Transverse colon (tissue), 3 donors: ENCODE measurements around the gene METTL1.

Source experiments
- EP300 ChIP-seq: sonication (generic); formaldehyde crosslinking; IDR thresholded peaks from one replicate; pipeline ENCODE4 v1.6.1; 2017; ENCODE audit warnings: antibody characterized with exemption, low read depth
- POLR2A ChIP-seq: fragments of 450-650 bp; IDR thresholded peaks from one replicate; pipeline ENCODE4 v1.6.1; 2016; ENCODE audit warnings: antibody characterized with exemption, mild to moderate bottlenecking, moderate library complexity
- TF ChIP-seq, protein P1 (sequence below), 5 experiments: fragments of 200-600 bp in 3 of 5; fragments of 450-650 bp in 2 of 5; sonication (generic) in 3 of 5; IDR thresholded peaks; 1 replicate in 2 of 5; 2 replicates in 3 of 5; pipeline ENCODE4 v1.5.1; 2016 to 2017; ENCODE audit warnings: antibody characterized with exemption in 5 of 5, inconsistent platforms in 3 of 5, mild to moderate bottlenecking in 2 of 5, moderate library complexity in 1 of 5

DNA sequence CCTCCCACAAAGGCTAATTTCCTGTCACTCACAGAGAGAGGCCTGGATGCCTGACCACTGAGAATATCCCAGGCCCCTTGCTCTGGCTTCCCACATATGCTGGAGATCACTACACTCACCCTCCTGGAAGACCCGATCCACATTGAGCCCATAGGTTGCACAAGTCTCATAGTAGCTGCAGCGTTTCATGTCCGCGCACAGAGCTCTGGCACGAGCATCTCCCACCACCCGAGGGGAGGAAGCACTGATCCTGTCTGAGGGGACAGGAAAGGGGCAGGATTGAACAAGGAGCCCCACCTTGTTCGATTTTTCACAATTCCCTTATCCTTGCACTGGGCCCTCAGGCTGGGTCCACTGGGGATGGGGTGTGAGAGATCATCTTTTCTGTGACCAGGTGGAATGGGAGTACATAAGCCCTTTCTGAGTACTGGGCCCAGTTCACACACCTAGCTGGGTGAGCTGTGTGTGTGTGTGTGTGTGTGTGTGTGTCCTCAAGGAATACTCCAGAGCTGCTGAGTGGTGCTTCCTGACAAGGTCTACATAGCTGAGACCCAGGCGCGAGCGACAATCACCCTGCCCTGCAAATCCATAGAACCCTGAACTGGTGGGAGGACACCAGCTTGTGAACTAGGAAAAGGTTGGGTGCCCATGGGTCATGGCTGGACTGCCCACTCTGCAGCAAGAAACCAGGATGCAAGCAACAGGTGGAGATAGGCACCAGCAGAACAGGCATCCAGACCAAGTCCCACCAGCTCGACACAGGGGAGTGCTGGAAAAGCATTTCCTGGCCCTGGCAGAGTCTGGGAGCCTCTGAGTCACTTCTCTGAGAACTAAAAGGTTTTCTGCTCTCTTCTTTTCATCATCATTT is 38.9 kb downstream of the METTL1 start:
- TF ChIP-seq, protein P1, sequence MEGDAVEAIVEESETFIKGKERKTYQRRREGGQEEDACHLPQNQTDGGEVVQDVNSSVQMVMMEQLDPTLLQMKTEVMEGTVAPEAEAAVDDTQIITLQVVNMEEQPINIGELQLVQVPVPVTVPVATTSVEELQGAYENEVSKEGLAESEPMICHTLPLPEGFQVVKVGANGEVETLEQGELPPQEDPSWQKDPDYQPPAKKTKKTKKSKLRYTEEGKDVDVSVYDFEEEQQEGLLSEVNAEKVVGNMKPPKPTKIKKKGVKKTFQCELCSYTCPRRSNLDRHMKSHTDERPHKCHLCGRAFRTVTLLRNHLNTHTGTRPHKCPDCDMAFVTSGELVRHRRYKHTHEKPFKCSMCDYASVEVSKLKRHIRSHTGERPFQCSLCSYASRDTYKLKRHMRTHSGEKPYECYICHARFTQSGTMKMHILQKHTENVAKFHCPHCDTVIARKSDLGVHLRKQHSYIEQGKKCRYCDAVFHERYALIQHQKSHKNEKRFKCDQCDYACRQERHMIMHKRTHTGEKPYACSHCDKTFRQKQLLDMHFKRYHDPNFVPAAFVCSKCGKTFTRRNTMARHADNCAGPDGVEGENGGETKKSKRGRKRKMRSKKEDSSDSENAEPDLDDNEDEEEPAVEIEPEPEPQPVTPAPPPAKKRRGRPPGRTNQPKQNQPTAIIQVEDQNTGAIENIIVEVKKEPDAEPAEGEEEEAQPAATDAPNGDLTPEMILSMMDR (IDR thresholded peaks at IDR 0.05), result no peak
- TF ChIP-seq EP300 (no peak), POLR2A (no peak)
